ENCODE results near the gene GTF2A1L.

- TF ChIP-seq, protein P1, sequence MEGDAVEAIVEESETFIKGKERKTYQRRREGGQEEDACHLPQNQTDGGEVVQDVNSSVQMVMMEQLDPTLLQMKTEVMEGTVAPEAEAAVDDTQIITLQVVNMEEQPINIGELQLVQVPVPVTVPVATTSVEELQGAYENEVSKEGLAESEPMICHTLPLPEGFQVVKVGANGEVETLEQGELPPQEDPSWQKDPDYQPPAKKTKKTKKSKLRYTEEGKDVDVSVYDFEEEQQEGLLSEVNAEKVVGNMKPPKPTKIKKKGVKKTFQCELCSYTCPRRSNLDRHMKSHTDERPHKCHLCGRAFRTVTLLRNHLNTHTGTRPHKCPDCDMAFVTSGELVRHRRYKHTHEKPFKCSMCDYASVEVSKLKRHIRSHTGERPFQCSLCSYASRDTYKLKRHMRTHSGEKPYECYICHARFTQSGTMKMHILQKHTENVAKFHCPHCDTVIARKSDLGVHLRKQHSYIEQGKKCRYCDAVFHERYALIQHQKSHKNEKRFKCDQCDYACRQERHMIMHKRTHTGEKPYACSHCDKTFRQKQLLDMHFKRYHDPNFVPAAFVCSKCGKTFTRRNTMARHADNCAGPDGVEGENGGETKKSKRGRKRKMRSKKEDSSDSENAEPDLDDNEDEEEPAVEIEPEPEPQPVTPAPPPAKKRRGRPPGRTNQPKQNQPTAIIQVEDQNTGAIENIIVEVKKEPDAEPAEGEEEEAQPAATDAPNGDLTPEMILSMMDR (IDR thresholded peaks at IDR 0.05 in 2 of 3, conservative IDR thresholded peaks at IDR 0.05 in 1 of 3; ENCODE audit: control insufficient read depth in 2 of 3, extremely low read depth in 1 of 3, insufficient read depth in 1 of 3, low read depth in 3 of 3, low read length in 3 of 3), result no peak
- TF ChIP-seq CREM (IDR thresholded peaks at IDR 0.05; ENCODE audit: low read depth) (no peak), POU2F2 (IDR thresholded peaks at IDR 0.05; ENCODE audit: borderline replicate concordance, low read depth, low read length) (no peak), ZNF24 (IDR thresholded peaks at IDR 0.05) (no peak), REST (IDR thresholded peaks at IDR 0.05; ENCODE audit: low read depth, low read length) (no peak), EED (IDR thresholded peaks at IDR 0.05; ENCODE audit: low read depth) (no peak), SMAD5 (IDR thresholded peaks at IDR 0.05; ENCODE audit: low read depth) (no peak)
These were observed 31.2 kb upstream of the GTF2A1L start for GRCh38 chr2:48586433-48586832.
